ENCODE results near the gene TMEM182.

- no peak for TF ChIP-seq CTCF (IDR thresholded peaks at IDR 0.05; ENCODE audit: low read depth, low read length)
- TF ChIP-seq POLR2A (IDR thresholded peaks at IDR 0.05; ENCODE audit: extremely low read depth, insufficient read length) = no peak
Observed at GRCh38 chr2:102718387-102719316, 43.2 kb upstream of the TMEM182 start.

All from NB4 (cell line).